Measurements from ENCODE around the gene TLR3. TPM values are rescaled to one million over a fixed set of nuclear protein-coding genes. Genes with fewer than 3 reads are reported as not detected.

Gene TLR3
- polyA plus RNA-seq, 3 donors: 2.9 to 3.3 (median 3.2) TPM

- WGBS, 3 donors: 94 to 95% (median 95%) methylated on average over 11 of the region's 11 CpGs
- H3K27ac ChIP-seq (ENCODE audit: low read depth, low read length): no peak overlapping the region
Observed at GRCh38 chr4:186134861-186135260, 65.9 kb downstream of the TLR3 start.

GRCh38 chr4:186137196-186137794, 68.3 kb downstream of the TLR3 start:
- 42 to 51% (median 48%) methylated on average over 6 of the region's 6 CpGs for whole genome bisulfite sequencing, 3 donors
- no peak overlapping the region for H3K27ac ChIP-seq (ENCODE audit: low read depth, low read length)

Other genes with a start within 250 kb of the TLR3 start
- gene FAM149A, start 35.5 kb downstream of the TLR3 start, polyA plus RNA-seq: 10 to 100 TPM in 2 of 3 donors, 1 to 10 TPM in 1; 8.8 to 19.5 (median 12.7) TPM
- gene CYP4V2, start 122.4 kb downstream of the TLR3 start, polyA plus RNA-seq: 10 to 100 TPM; 11.8 to 18.1 (median 14.0) TPM
- under 1 TPM in 2 of 3 donors, not detected in 1; 0.28 to 0.89 TPM for gene KLKB1, start 158.4 kb downstream of the TLR3 start, polyA plus RNA-seq
- gene F11, start 197.0 kb downstream of the TLR3 start, polyA plus RNA-seq: 10 to 100 TPM in 1 of 3 donors, not detected in 2; 15.0 TPM

Measured in adipose tissue (tissue), 3 donors.